ENCODE results near the gene CABLES2. TPM values are rescaled to one million over a fixed set of nuclear protein-coding genes. Genes with fewer than 3 reads are reported as not detected.

Gene CABLES2
- total and polyA plus RNA-seq, 12 donors, result 1.5 to 5.6 (median 3.7) TPM

DNA sequence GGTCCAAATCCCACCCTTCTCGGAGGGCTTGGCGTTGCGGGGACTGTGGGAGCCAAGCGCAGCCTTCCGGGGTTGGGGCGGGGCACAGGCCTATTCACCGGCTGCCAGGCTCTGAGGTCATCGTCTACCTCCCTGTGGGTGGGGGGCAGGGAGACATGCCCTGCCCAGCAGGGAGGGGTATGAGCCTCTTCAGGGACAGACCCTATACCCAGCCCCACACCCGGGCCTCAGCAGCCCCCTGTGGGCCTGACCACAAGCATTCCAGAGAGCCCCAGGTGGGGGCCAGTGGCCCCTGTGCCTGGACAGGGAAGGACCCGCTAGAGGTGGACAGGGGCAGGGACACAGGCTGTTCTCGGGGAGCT is 51.6 kb downstream of the CABLES2 start:
- TF ChIP-seq POLR2A (IDR thresholded peaks at IDR 0.05) (no peak), CTCF (IDR thresholded peaks at IDR 0.05) (no peak)
- H3K4me1 ChIP-seq (replicated peaks in 1 of 2), result peaks cover 52 to 55% of the 10 kb centered on the region in 2 donors
- DNase-seq, result peak in 6 of 7 donors; percentile 55 to 79 (median 77)
- no peaks in the 10 kb centered on the region for H3K9me3 ChIP-seq (replicated peaks in 1 of 3)
- H3K36me3 ChIP-seq (replicated peaks in 1 of 2), result peaks cover 0 to 17% of the 10 kb centered on the region in 2 donors
- peak overlapping the region; percentile 58 to 90 (median 88) for H3K27ac ChIP-seq
- H3K27me3 ChIP-seq, result no peaks in the 10 kb centered on the region
- intact Hi-C loops (cut with DNase I), result loop anchor here in 1 of 2 donors (10.0 kb wide), 1 partner anchor 51 kb away; the partner anchor contains the start of gene ADRM1
- peak overlapping the region in 1 of 4 donors; percentile 45 for H3K4me3 ChIP-seq
- WGBS, 4 donors, result 17 to 29% (median 25%) methylated on average over 2 to 11 of the region's 11 CpGs; no CpG with 5 or more reads in 1 of the 4 donors

GRCh38 chr20:62354811-62355341 is 52.2 kb downstream of the CABLES2 start:
- DNase-seq, result peak in 1 of 7 donors; percentile 17
- H3K4me1 ChIP-seq (replicated peaks in 1 of 2), result peaks cover 52 to 55% of the 10 kb centered on the region in 2 donors
- intact Hi-C loops (cut with DNase I), result loop anchor here in 1 of 2 donors (5.0 to 10.0 kb wide), 2 partner anchors 32 to 50 kb away; partner anchors contain the start of genes ADRM1 and RPS21
- WGBS, 4 donors, result 72 to 80% (median 75%) methylated on average over 2 to 16 of the region's 16 CpGs
- H3K9me3 ChIP-seq (replicated peaks in 1 of 3), result no peaks in the 10 kb centered on the region
- peak overlapping the region in 4 of 5 donors; percentile 84 to 90 (median 88) for H3K27ac ChIP-seq
- TF ChIP-seq CTCF (IDR thresholded peaks at IDR 0.05), result no peak
- TF ChIP-seq POLR2A (IDR thresholded peaks at IDR 0.05), result no peak
- peak overlapping the region in 1 of 4 donors; percentile 45 for H3K4me3 ChIP-seq
- no peaks in the 10 kb centered on the region for H3K27me3 ChIP-seq
- peaks cover 0 to 19% of the 10 kb centered on the region in 2 donors for H3K36me3 ChIP-seq (replicated peaks in 1 of 2)

DNA sequence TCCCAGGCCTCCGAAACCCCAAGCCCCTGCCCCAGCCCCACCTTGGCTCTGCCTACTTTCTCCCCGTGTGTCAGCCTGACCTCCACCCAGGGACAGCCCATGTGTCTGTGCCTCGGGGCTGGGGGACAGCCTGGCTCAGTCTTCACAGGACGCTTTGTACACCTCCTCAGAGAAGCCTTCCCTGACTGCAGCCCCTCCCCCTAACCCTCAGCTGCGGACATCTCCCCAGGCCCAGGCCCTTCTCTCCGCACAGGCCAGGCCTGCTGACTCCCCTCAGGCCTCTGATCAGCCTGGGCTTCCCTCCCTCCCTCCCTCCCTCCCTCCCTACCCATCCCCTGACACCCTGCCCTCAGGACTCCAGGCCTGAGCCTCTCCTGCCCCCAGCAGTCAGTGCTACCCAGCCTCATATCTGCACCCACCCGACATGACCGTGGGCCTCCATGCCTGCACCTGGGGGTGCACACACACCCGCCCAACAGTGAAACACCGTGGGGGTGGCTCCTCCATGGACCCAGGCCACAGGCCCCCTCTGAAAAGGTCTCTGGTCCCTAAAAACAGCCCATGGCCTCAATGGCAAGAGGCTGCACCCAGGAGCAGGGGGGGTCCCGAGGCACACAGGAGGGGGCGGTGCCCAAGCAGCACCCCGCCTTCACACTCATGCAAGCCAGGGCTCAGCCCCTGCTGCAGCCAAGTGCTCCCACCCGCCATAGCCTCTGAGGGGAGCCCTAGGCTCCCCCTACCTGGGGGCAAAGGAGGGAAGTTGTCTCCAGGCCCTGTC is 52.9 kb downstream of the CABLES2 start:
- Histone ChIP-seq H3K4me3 (no peak overlapping the region), H3K9me3 (replicated peaks in 1 of 3) (no peaks in the 10 kb centered on the region), H3K27ac (peak overlapping the region in 1 of 5 donors; percentile 90), H3K27me3 (no peaks in the 10 kb centered on the region), H3K36me3 (replicated peaks in 1 of 2) (peaks cover 0 to 19% of the 10 kb centered on the region in 2 donors), H3K4me1 (replicated peaks in 1 of 2) (peaks cover 52 to 55% of the 10 kb centered on the region in 2 donors)
- intact Hi-C loops (cut with DNase I), result loop anchor here in 1 of 2 donors (5.0 to 10.0 kb wide), 2 partner anchors 33 to 49 kb away; partner anchors contain the start of genes ADRM1 and RPS21
- TF ChIP-seq CTCF (IDR thresholded peaks at IDR 0.05), result no peak
- no peak for TF ChIP-seq POLR2A (IDR thresholded peaks at IDR 0.05)
- DNase-seq, result peak in 1 of 7 donors; percentile 10
- WGBS, 4 donors, result 70 to 84% (median 79%) methylated on average over 5 to 14 of the region's 14 CpGs
